Lower leg skin (tissue), 3 donors: ENCODE results near the gene DTNBP1.

ENCODE experiments used
- POLR2A ChIP-seq, 2 donors: fragments of 450-650 bp; IDR thresholded peaks; one replicate each; pipeline ENCODE4 v1.6.1; 2016 to 2017; ENCODE audit warnings: antibody characterized with exemption in 2 of 2, mild to moderate bottlenecking in 1 of 2, moderate library complexity in 1 of 2
- TF ChIP-seq, protein P1 (sequence below), 3 donors: fragments of 450-650 bp; IDR thresholded peaks; one replicate each; pipeline ENCODE4 v1.5.1; 2016; ENCODE audit warnings: antibody characterized with exemption in 3 of 3, mild to moderate bottlenecking in 3 of 3, moderate library complexity in 2 of 3

DNA sequence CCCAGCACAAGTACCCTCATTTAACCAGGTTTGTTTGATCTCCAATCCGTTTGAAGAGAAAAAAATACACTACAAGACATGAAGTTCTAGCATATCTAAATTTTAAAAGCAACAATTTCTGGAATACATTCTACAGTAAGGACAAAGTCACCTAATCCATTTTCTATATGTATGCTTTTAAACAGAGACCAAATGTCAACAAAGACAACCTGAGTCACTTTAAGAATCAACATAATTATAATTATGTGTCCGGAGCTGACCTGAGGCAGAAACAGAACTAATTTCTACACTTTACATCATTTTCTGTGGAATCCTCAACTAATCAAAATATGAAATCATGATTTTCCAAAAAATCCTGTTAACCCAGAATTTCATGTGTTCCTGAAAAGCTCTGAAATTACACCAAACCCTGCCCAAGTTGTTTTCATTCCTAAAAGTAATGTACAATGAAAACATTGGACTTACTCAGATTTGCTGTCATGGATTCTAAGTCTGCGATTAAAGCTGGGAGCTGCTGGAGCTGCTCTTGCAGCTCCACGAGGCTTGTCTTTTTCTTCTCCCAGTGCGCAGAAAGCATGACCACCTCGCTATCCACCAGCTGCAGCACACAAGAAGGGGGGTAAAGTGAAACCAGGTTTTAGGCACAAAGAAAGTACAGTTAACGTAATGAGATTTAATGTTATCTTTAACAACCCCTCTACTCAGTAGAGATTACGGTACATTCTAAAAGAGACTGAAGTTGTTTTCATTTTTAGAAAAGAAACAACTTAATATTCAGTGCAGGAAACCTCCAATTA is 35.8 kb downstream of the DTNBP1 start:
- TF ChIP-seq, protein P1, sequence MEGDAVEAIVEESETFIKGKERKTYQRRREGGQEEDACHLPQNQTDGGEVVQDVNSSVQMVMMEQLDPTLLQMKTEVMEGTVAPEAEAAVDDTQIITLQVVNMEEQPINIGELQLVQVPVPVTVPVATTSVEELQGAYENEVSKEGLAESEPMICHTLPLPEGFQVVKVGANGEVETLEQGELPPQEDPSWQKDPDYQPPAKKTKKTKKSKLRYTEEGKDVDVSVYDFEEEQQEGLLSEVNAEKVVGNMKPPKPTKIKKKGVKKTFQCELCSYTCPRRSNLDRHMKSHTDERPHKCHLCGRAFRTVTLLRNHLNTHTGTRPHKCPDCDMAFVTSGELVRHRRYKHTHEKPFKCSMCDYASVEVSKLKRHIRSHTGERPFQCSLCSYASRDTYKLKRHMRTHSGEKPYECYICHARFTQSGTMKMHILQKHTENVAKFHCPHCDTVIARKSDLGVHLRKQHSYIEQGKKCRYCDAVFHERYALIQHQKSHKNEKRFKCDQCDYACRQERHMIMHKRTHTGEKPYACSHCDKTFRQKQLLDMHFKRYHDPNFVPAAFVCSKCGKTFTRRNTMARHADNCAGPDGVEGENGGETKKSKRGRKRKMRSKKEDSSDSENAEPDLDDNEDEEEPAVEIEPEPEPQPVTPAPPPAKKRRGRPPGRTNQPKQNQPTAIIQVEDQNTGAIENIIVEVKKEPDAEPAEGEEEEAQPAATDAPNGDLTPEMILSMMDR (IDR thresholded peaks at IDR 0.05) = no peak
- no peak for TF ChIP-seq POLR2A (IDR thresholded peaks at IDR 0.05)
